HepG2 (cell line): Measurements from ENCODE around the gene TIPIN.

Source experiments
- CREB1 ChIP-seq, 2 experiments: fragments of 450-650 bp in 1 of 2; IDR thresholded peaks; 2 replicates each; pipeline ENCODE4 v1.6.1; 2016 to 2017; ENCODE audit warnings: control low read depth in 1 of 2, mild to moderate bottlenecking in 1 of 2, missing compliant biosample characterization in 1 of 2, missing genetic modification characterization in 1 of 2
- CTCF ChIP-seq: sonication (generic); formaldehyde crosslinking; IDR thresholded peaks from 2 replicates; pipeline ENCODE4 v1.5.0; 2020; ENCODE audit warnings: mild to moderate bottlenecking, missing genetic modification reagents, moderate library complexity
- ZBTB14 ChIP-seq: sonication (generic); formaldehyde crosslinking; IDR thresholded peaks from 2 replicates; pipeline ENCODE4 v1.4.0; 2020; ENCODE audit warnings: missing genetic modification reagents
- ZNF24 ChIP-seq: fragments of 450-650 bp; IDR thresholded peaks from 2 replicates; pipeline ENCODE4 v1.6.1; 2017; ENCODE audit warnings: antibody characterized with exemption, mild to moderate bottlenecking
- ZNF331 ChIP-seq: sonication (generic); formaldehyde crosslinking; IDR thresholded peaks from 2 replicates; pipeline ENCODE4 v1.4.0; 2020; ENCODE audit warnings: missing genetic modification reagents

- TF ChIP-seq CREB1 (IDR thresholded peaks at IDR 0.05), result no peak
- no peak for TF ChIP-seq CREB1 (CRISPR knock-in tag; IDR thresholded peaks at IDR 0.05)
- TF ChIP-seq ZBTB14, result no peak
- TF ChIP-seq ZNF24, result no peak
- TF ChIP-seq CTCF, result no peak
- TF ChIP-seq ZNF331 (CRISPR knock-in tag), result no peak
Observed at GRCh38 chr15:66290007-66290406, 66.5 kb downstream of the TIPIN start.
